OCI-LY7 (cell line): ENCODE data around the gene EIF4E3. TPM values are rescaled to one million over a fixed set of nuclear protein-coding genes. Genes with fewer than 3 reads are reported as not detected.

Experiments
- BruUV-seq: library from RNA; stranded (reverse); fragments of 400-500 nt; replicated peaks from 2 replicates; lab custom pipeline; 2021; lab: Mats Ljungman, UMichigan
- CTCF ChIA-PET: fragments of 300-600 bp; sonication (Branson Sonifier 250); formaldehyde crosslinking; loops from one replicate; lab custom pipeline; 2022; ENCODE audit warnings: antibody characterized with exemption; ENCODE audit not compliant: unreplicated experiment; lab: Charles Lee
- POLR2A ChIA-PET: fragments of 300-600 bp; sonication (Branson Sonifier 250); formaldehyde crosslinking; loops from one replicate; lab custom pipeline; 2022; ENCODE audit warnings: antibody characterized with exemption; lab: Charles Lee
- DNase-seq: peaks from one replicate; pipeline ENCODE4 v3.0.0-alpha.2; 2015; ENCODE audit warnings: low spot score
- H2AFZ ChIP-seq: fragments of 200-600 bp; sonication (generic), shearing (Covaris generic); 2 replicates; pipeline ENCODE4 v1.6.1; 2014; ENCODE audit warnings: mild to moderate bottlenecking, antibody characterized with exemption, low read length, moderate library complexity
- H3K27ac ChIP-seq: fragments of 200-600 bp; sonication (generic); 2 replicates; pipeline ENCODE4 v1.5.1; 2014; ENCODE audit warnings: mixed run types, low read depth, mild to moderate bottlenecking, moderate library complexity, low read length, inconsistent platforms; ENCODE audit not compliant: poor library complexity, severe bottlenecking
- H3K36me3 ChIP-seq: fragments of 200-600 bp; sonication (generic); 2 replicates; pipeline ENCODE4 v1.6.1; 2014; ENCODE audit warnings: mild to moderate bottlenecking, antibody characterized with exemption, low read length, moderate library complexity, mixed read lengths; ENCODE audit not compliant: insufficient read depth
- H3K4me1 ChIP-seq: fragments of 200-600 bp; sonication (generic); 2 replicates; pipeline ENCODE4 v1.5.1; 2014; ENCODE audit warnings: mild to moderate bottlenecking, low read length; ENCODE audit not compliant: insufficient read depth, poor library complexity, severe bottlenecking
- H3K4me2 ChIP-seq: fragments of 200-600 bp; sonication (generic); 2 replicates; pipeline ENCODE4 v1.6.1; 2014; ENCODE audit warnings: mild to moderate bottlenecking, low read length
- H3K4me3 ChIP-seq: fragments of 200-600 bp; sonication (generic); 2 replicates; pipeline ENCODE4 v1.5.1; 2014; ENCODE audit warnings: mild to moderate bottlenecking, low read depth, low read length; ENCODE audit not compliant: poor library complexity, severe bottlenecking
- H3K79me2 ChIP-seq: fragments of 200-600 bp; sonication (generic); 2 replicates; pipeline ENCODE4 v1.6.1; 2016; ENCODE audit warnings: low read depth, mild to moderate bottlenecking, low read length, moderate library complexity, mixed read lengths; ENCODE audit not compliant: insufficient read depth
- H3K9me2 ChIP-seq: fragments of 200-600 bp; sonication (generic); 2 replicates; pipeline ENCODE4 v1.6.1; 2016; ENCODE audit warnings: mild to moderate bottlenecking, low read length, mixed read lengths; ENCODE audit not compliant: insufficient read depth
- H3K9me3 ChIP-seq: fragments of 200-600 bp; sonication (generic); 2 replicates; pipeline ENCODE4 v1.6.1; 2014; ENCODE audit warnings: mild to moderate bottlenecking, mixed run types, low read length, mixed read lengths
- H4K20me1 ChIP-seq: fragments of 200-600 bp; sonication (generic); 2 replicates; pipeline ENCODE4 v1.6.1; 2014; ENCODE audit warnings: mild to moderate bottlenecking, antibody characterized with exemption, low read length, moderate library complexity, mixed read lengths; ENCODE audit not compliant: insufficient read depth
- EZH2phosphoT487 ChIP-seq: fragments of 200-600 bp; sonication (generic); IDR thresholded peaks from 2 replicates; pipeline ENCODE4 v1.6.1; 2018; ENCODE audit warnings: low read depth, borderline replicate concordance, mild to moderate bottlenecking, mixed run types, antibody characterized with exemption, low read length, moderate library complexity, mixed read lengths
- intact Hi-C: fragments of 100-400 bp; cut with micrococcal nuclease; formaldehyde crosslinking; loops from one replicate; pipeline ENCODE4 v1.10.0; 2022; ENCODE audit not compliant: unreplicated experiment
- total RNA-seq, 2 experiments: library from RNA; depleted of rRNA in 1 of 2; stranded (reverse); fragments of >200 nt in 1 of 2; shearing (Covaris generic) in 1 of 2; gene quantifications; 2 replicates each; pipeline ENCODE4 v1.2.3, GENCODE V29; 2014 to 2022
- TF ChIP-seq, protein P1 (sequence below): fragments of 200-600 bp; sonication (generic); conservative IDR thresholded peaks from 2 replicates; pipeline ENCODE4 v1.5.1; 2014; ENCODE audit warnings: mild to moderate bottlenecking, antibody characterized with exemption, low read length, moderate library complexity, mixed read lengths

The EIF4E3 gene
- total RNA-seq, 2 experiments from 2014 or later, result not detected

GRCh38 chr3:71680603-71681002, 44.6 kb downstream of the EIF4E3 start:
- no peak overlapping the region for H3K4me3 ChIP-seq
- H3K4me1 ChIP-seq, result no peaks in the 10 kb centered on the region
- H2AFZ ChIP-seq, result no peak overlapping the region
- no peak overlapping the region for H3K27ac ChIP-seq
- no peaks in the 10 kb centered on the region for H3K9me3 ChIP-seq
- TF ChIP-seq EZH2phosphoT487, result no peak
- TF ChIP-seq, protein P1, sequence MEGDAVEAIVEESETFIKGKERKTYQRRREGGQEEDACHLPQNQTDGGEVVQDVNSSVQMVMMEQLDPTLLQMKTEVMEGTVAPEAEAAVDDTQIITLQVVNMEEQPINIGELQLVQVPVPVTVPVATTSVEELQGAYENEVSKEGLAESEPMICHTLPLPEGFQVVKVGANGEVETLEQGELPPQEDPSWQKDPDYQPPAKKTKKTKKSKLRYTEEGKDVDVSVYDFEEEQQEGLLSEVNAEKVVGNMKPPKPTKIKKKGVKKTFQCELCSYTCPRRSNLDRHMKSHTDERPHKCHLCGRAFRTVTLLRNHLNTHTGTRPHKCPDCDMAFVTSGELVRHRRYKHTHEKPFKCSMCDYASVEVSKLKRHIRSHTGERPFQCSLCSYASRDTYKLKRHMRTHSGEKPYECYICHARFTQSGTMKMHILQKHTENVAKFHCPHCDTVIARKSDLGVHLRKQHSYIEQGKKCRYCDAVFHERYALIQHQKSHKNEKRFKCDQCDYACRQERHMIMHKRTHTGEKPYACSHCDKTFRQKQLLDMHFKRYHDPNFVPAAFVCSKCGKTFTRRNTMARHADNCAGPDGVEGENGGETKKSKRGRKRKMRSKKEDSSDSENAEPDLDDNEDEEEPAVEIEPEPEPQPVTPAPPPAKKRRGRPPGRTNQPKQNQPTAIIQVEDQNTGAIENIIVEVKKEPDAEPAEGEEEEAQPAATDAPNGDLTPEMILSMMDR, result no peak
- H3K4me2 ChIP-seq, result no peak overlapping the region
- BruUV-seq, result no TSS peak
- ChIA-PET POLR2A (interaction anchor here (0.6 kb wide), 1 partner anchor 1084 kb away, joined by 7 read pairs; no protein-coding TSS in a partner anchor), CTCF (no interaction called here)
- no peaks in the 10 kb centered on the region for H3K79me2 ChIP-seq
- intact Hi-C loops, result no loop called here
- no peak for DNase-seq
- H4K20me1 ChIP-seq, result no peaks in the 10 kb centered on the region
- H3K36me3 ChIP-seq, result no peaks in the 10 kb centered on the region
- no peaks in the 10 kb centered on the region for H3K9me2 ChIP-seq

DNA sequence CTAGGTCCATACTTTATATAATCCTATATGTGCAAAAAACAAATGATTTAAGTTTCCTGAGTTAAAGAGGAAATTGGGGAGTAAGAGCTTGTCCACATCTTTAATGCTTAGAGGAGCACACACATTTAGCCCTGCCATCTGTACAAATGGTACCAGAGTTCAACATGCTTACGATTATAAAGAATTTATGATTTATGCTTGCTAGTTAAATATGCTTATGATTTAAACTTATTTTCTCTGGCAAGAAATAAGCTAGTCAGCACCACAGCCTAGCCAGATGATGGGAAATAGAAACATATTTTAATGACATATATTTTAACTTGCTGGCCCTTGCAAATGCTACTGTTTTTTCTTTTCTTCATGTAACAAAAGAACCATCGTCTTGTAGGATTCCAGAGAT, 48.3 kb downstream of the EIF4E3 start:
- H4K20me1 ChIP-seq, result no peaks in the 10 kb centered on the region
- no peak overlapping the region for H3K27ac ChIP-seq
- ChIA-PET CTCF (no interaction called here), POLR2A (interaction anchor here (0.7 to 0.8 kb wide), 2 partner anchors 15 to 1355 kb away, joined by 3 read pairs; no protein-coding TSS in a partner anchor)
- no peaks in the 10 kb centered on the region for H3K4me1 ChIP-seq
- intact Hi-C loops, result no loop called here
- no peak overlapping the region for H3K4me2 ChIP-seq
- BruUV-seq, result no TSS peak
- H3K9me3 ChIP-seq, result no peaks in the 10 kb centered on the region
- TF ChIP-seq EZH2phosphoT487, result no peak
- TF ChIP-seq, protein P1, result no peak
- H2AFZ ChIP-seq, result no peak overlapping the region
- H3K9me2 ChIP-seq, result no peaks in the 10 kb centered on the region
- H3K36me3 ChIP-seq, result no peaks in the 10 kb centered on the region
- no peaks in the 10 kb centered on the region for H3K79me2 ChIP-seq
- no peak for DNase-seq
- H3K4me3 ChIP-seq, result no peak overlapping the region

DNA sequence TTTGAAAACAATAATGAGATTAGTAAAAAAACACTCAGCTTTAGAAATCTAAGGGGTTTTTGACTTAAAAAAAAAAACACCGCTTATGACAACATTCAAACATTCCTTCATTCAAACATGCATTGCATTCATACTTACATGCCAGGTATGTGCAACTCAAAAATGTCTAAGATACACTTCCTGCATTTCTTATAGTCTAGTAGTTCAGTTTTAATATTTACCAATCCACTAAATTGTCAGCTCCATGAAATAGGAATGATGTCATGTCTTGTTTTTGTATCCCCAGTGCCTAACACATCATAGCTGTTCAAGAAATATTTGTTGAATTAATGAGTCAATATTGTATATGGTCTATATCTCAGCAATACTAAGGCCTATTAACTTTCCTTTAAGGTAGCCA, 51.7 kb downstream of the EIF4E3 start:
- TF ChIP-seq, protein P1, result no peak
- TF ChIP-seq EZH2phosphoT487, result no peak
- H3K27ac ChIP-seq, result no peak overlapping the region
- H4K20me1 ChIP-seq, result no peaks in the 10 kb centered on the region
- H3K4me3 ChIP-seq, result no peak overlapping the region
- H3K79me2 ChIP-seq, result no peaks in the 10 kb centered on the region
- no peak overlapping the region for H2AFZ ChIP-seq
- H3K9me3 ChIP-seq, result no peaks in the 10 kb centered on the region
- ChIA-PET CTCF (no interaction called here), POLR2A (no interaction called here)
- no TSS peak for BruUV-seq
- no peaks in the 10 kb centered on the region for H3K4me1 ChIP-seq
- intact Hi-C loops, result no loop called here
- no peaks in the 10 kb centered on the region for H3K9me2 ChIP-seq
- H3K36me3 ChIP-seq, result no peaks in the 10 kb centered on the region
- DNase-seq, result no peak
- no peak overlapping the region for H3K4me2 ChIP-seq
